NCI-H2081 (cell line): ENCODE data around the gene BEAN1.

Experiments used
- DNase-seq, 2 experiments: peaks; one replicate each; lab custom pipeline; 2025; lab: John Stamatoyannopoulos, UW

Gene BEAN1

DNA sequence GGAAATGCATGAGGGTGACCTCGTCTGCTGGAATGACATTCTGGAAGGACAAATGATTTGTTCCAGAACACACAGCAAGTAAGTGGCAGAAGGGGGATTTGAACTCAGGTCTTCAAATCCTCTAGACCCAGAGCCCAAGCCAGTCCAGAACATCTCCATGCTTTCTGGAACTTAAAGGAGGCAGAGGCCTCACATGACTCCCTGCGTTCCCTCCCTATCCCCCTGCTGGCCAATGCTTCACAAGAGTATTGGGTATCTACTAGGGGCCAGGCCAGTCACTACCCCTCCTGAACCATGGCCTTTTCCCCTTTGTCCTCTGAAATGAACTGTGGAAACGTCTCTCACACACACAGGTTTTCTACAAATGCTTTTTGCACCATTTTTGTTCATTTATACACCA, 7.6 kb upstream of the BEAN1 start:
- no peak for DNase-seq

GRCh38 chr16:66420396-66420795, 6.7 kb upstream of the BEAN1 start:
- DNase-seq: no peak

DNA sequence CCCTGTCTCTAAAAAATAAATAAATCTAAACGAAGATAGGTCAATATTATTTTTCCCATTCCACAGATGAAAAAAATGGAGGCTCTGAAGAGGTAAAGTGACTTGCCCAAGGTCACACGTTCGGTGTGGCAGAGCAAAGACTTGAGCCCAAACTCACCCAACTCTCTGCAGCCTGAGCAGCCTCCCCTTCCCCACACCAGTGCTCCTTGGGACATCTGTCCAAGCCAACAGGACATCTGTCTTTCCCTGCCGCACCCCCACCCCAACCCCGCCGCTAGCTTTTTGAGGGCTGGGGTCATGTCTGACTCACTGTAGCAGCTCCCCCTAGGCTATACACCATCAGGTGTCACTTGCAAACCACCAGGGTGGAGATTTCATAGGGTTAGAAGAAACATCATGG, 5.2 kb upstream of the BEAN1 start:
- DNase-seq: no peak

DNA sequence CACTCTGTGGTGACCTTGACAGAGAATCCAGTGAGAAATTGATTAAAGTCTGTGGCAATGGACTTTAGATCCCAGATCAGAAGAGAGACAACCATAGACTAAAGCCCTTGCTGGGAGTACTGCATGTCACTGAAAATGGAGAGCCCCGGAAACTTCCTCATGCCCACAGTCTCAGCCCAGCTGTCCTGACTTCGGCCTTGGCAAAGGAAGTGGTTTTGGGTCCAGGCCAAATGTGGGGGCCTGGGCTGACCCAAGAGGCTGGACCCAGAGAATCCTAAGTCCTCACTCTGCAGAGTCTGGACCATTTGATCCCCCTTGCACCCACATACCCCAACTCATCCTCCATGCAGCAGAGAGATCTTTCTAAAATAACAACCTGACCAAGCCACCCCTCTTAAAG, 4.7 kb upstream of the BEAN1 start:
- no peak for DNase-seq

GRCh38 chr16:66423177-66423576, 3.9 kb upstream of the BEAN1 start:
- no peak for DNase-seq

- DNase-seq: no peak
Observed at GRCh38 chr16:66425651-66426050, 1.4 kb upstream of the BEAN1 start.

DNA sequence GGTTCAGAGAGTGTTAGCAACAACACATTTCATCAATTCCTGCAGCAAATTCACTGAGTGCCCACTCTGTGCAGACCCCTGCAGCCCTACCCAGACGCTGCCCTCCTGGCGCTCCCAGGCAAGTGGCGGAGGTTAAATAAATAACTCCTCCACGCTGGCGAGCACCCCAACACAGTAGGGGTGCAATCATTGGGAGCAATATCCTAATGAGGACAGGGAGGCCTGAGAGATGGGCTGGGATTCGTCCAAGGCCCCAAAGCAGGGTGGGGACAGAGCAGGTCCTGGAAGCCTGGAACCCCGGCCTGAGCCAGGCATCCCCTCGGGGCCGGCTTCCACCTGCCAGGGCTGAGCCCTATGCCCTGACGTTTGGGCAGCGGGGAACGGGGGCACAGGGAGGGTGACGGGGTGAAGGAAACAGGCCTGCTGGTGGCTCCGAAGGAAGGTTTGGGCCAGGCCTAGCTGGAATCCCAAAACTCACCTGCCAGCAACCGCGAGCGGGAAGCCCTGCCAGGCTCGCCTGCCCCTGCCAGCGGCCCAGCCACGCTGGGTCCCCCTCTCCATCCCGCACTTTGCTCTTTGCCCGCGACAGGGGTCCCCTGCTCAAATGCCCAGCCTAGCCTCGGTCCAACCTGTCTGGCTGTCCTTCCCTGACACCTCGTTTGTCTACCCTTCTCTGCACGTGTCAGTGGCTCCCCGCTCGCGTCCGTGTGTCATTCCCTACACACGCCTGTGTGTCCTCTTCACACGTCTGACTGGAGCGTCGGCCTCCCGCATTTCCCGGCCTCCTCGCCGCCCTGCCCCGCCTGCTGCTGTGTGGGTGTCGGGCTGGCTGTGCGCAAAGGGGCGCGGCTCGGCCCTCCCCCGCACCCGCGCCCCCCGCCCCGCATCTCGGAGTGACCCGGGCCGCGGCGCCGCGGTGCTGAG, 721 bp upstream of the BEAN1 start:
- no peak for DNase-seq

- DNase-seq: no peak
Observed at GRCh38 chr16:66427871-66428681, 981 bp downstream of the BEAN1 start.

- DNase-seq: no peak
Observed at GRCh38 chr16:66428682-66429251, 1.7 kb downstream of the BEAN1 start.

DNA sequence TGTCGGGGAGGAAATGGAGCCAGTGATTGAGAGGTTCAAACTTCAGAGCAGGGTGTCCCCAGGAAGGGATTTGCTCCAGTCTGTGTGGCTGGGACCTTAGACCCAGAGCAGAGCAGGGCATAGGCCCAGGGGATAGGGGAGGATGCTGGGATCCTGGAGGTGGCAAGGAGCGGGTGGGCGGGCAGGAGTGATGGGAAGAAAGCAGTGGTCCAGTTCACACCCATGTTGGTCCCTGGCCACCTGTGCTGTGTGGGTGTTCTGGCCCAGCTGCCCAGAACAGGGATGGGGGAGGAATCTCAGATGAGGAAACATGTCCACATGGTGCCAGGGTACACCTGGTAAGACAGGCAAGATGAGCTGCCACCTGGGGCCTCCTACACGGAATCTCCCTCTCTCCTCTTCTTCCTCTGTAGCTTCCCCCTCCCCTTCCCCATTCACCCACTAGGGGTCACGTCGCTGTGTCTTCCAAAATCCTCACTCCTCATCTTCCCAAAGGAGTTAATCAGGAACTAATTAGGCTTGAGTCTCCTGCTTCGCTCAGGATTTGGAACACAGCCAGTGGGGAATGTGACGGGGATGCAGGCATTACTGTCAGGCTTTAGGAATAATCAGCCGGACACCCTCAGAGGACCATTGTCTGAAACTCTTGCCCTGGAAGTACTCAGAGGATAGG, 2.3 kb downstream of the BEAN1 start:
- no peak for DNase-seq

DNA sequence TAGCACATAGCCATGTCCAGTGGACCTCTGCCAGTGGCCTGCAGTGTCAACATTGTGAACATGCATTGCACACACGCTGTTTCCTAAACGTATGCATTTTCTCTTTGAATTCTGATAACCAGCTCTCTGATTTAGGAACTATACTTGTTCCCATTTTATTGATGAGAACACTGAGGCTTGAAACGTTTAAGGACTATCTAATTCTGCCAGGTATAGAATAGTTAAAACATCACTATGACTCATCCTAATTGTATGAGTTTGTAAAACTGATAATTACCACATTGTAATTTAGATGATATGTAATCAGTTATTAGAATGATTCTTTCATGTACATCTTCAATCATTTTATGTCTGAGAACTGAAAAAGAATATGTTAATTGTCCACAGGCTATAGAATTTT, 3.1 kb downstream of the BEAN1 start:
- no peak for DNase-seq

- DNase-seq: no peak
Observed at GRCh38 chr16:66431760-66432159, 4.7 kb downstream of the BEAN1 start.

DNA sequence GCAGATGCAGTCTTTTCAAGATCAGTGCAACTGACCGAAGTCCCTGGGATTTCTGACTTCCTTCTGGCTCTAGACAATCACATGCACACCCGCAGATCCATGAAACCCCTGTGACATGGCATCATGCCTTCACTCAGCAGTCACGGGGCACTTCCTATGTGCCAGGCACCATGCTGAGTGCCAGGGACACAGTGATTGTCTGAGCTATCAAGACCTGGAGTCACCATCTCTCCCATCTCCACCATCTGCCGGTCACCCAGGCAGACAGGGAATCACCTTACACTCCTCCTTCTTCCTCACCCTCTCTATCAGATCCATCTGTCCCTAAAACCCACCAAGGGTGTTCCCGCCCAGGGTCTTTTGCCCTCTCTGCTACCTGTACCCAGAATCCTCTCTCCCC, 5.3 kb downstream of the BEAN1 start:
- no peak for DNase-seq

DNA sequence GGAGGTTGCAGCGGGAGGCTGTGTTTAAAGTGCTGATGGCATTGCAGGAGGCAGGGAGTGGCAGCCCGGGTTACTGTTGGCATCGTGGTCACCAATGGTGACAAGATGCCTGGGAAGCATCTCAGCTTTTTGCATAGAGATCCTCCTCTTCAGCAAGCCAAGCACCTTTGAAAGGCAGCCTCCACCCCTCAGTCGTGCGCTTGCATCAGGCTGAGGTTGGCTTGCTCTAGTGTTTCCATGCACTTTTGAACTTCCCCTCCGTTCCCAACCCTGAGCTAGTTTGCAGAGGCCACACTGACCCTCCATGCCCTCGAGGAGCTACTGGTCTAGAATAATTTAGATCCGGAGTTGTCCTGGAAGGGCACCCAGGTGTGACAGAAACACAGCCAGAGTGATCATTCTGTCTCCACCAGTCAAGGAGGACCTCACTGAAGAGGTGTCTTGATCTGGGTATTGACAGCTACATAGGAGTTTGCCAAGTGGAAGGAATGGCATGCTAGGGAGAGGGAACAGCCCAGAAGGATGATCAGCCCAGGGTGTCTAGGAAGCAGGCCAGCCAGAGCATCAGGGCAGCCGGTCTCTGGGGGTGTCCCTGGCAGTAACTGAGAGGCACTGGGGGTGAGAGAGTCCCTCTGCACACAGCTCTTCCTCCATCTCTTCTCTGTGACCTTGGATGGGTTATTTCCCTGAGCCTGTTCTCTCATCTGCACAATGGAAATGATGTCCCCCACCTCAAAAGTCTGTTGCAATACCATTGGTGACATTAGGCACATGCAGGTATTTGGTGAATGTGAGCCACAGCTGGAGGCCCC, 7.7 kb downstream of the BEAN1 start:
- no peak for DNase-seq

GRCh38 chr16:66435896-66436295, 8.8 kb downstream of the BEAN1 start:
- DNase-seq: no peak

GRCh38 chr16:66437391-66437945, 10.4 kb downstream of the BEAN1 start:
- no peak for DNase-seq

GRCh38 chr16:66438536-66438935, 11.4 kb downstream of the BEAN1 start:
- no peak for DNase-seq

- DNase-seq: no peak
Observed at GRCh38 chr16:66439051-66439730, 12.1 kb downstream of the BEAN1 start.

- DNase-seq: no peak
Observed at GRCh38 chr16:66440271-66440802, 13.2 kb downstream of the BEAN1 start.

GRCh38 chr16:66440970-66441369, 13.9 kb downstream of the BEAN1 start:
- no peak for DNase-seq
